Testis (tissue), 3 donors: Measurements from ENCODE around the gene RNF168. TPM values are rescaled to one million over a fixed set of nuclear protein-coding genes. Genes with fewer than 3 reads are reported as not detected.
"Not testable (repeated sequence)": the region's sequence is repeated elsewhere in the genome, so short reads cannot be mapped to it uniquely, and the experiment has no call there.

Experiments used
- DNase-seq: peaks from one replicate; pipeline ENCODE4 v3.0.0-alpha.2; 2019
- H3K27ac ChIP-seq, 2 donors: fragments of 200-600 bp; sonication (generic); one replicate each; pipeline ENCODE4 v1.5.1; 2019
- H3K27me3 ChIP-seq: fragments of 200-600 bp; sonication (generic); one replicate; pipeline ENCODE4 v1.5.1; 2019
- H3K36me3 ChIP-seq: fragments of 200-600 bp; sonication (generic); one replicate; pipeline ENCODE4 v1.5.1; 2017; ENCODE audit warnings: low read depth; ENCODE audit errors: missing control alignments
- H3K4me1 ChIP-seq: fragments of 200-600 bp; sonication (generic); one replicate; pipeline ENCODE4 v1.5.1; 2019
- H3K4me3 ChIP-seq, 2 donors: fragments of 200-600 bp; sonication (generic); one replicate each; pipeline ENCODE4 v1.5.1; 2017 to 2019
- H3K9me3 ChIP-seq: fragments of 200-600 bp; sonication (generic); one replicate; pipeline ENCODE4 v1.5.1; 2017
- POLR2A ChIP-seq: fragments of 450-650 bp; IDR thresholded peaks from one replicate; pipeline ENCODE4 v1.6.1; 2017; ENCODE audit warnings: antibody characterized with exemption, mild to moderate bottlenecking, moderate library complexity
- WGBS, 2 donors: methylation state at CpG; one replicate each; pipeline ENCODE4 v1.1.5; 2018; 5-methylcytosine and 5-hydroxymethylcytosine counted together
- intact Hi-C: fragments of 100-400 bp; cut with DNase I; formaldehyde crosslinking; loops from one replicate; pipeline ENCODE4 v1.15.1; 2023; ENCODE audit warnings: low total_unique reads
- polyA plus RNA-seq: library from polyadenylated mRNA; stranded (reverse); fragments of 350-450 nt; fragmentation: Illumina TruSeq; extraction: RNeasy Lipid Tissue Mini Kit (QIAGEN cat#74804); gene quantifications from one replicate; pipeline ENCODE4 v1.2.3, GENCODE V29; 2014; ENCODE audit warnings: low read depth, low replicate concordance; ENCODE audit not compliant: insufficient read depth
- total RNA-seq, 2 donors: library from RNA; depleted of rRNA; stranded (reverse); fragments of >200 nt; gene quantifications; one replicate each; pipeline ENCODE4 v1.2.3, GENCODE V29; 2016
- TF ChIP-seq, protein P1 (sequence below), 3 experiments: fragments of 450-650 bp in 2 of 3; fragments of 200-600 bp in 1 of 3; sonication (generic) in 1 of 3; IDR thresholded peaks; one replicate each; pipeline ENCODE4 v1.5.1; 2016 to 2019; ENCODE audit warnings: antibody characterized with exemption in 3 of 3, mild to moderate bottlenecking in 2 of 3, moderate library complexity in 1 of 3

RNF168 gene
- total and polyA plus RNA-seq, 3 donors from 2014 or later = 37.7 to 52.8 (median 45.4) TPM

DNA sequence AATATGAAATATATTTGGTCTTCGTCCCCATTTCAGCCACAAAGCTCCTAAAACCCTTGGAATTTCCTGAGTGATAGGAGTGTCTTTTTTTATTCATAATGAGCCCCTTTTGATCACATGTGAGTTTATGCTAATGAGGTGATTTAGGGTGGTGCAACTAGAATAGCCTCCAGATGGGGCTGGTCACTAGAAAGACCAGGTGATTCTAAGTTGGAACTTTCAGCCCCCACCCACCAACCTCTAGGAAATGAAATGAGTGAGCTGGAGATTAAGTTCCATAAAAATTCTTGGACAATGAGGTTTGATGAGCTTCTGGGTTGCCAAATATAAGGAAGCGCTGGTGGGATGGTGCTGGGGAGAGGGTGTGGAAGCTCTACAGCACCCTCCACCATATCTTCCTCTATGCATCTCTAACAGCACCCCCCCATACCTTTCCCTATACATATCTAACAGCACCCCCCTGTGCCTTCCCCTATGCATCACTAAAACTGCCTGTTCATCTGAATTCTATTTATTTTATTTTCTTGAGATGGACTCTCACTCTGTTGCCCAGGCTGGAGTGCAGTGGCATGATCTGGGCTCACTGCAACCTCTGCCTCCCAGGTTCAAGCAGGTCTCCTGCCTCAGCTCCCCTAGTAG, 13.7 kb upstream of the RNF168 start:
- no peak for DNase-seq
- Histone ChIP-seq H3K27me3 (no peaks in the 10 kb centered on the region), H3K4me1 (no peaks in the 10 kb centered on the region), H3K9me3 (peaks cover 5% of the 10 kb centered on the region), H3K4me3 (no peak overlapping the region), H3K36me3 (no peaks in the 10 kb centered on the region), H3K27ac (no peak overlapping the region)
- intact Hi-C loops = loop anchor here (10.0 kb wide), 1 partner anchor 262 kb away; no protein-coding TSS in a partner anchor
- 91 to 95% methylated on average over 2 of the region's 2 CpGs for WGBS, 2 donors
- TF ChIP-seq, protein P1, sequence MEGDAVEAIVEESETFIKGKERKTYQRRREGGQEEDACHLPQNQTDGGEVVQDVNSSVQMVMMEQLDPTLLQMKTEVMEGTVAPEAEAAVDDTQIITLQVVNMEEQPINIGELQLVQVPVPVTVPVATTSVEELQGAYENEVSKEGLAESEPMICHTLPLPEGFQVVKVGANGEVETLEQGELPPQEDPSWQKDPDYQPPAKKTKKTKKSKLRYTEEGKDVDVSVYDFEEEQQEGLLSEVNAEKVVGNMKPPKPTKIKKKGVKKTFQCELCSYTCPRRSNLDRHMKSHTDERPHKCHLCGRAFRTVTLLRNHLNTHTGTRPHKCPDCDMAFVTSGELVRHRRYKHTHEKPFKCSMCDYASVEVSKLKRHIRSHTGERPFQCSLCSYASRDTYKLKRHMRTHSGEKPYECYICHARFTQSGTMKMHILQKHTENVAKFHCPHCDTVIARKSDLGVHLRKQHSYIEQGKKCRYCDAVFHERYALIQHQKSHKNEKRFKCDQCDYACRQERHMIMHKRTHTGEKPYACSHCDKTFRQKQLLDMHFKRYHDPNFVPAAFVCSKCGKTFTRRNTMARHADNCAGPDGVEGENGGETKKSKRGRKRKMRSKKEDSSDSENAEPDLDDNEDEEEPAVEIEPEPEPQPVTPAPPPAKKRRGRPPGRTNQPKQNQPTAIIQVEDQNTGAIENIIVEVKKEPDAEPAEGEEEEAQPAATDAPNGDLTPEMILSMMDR (IDR thresholded peaks at IDR 0.05) = no peak
- no peak for TF ChIP-seq POLR2A

DNA sequence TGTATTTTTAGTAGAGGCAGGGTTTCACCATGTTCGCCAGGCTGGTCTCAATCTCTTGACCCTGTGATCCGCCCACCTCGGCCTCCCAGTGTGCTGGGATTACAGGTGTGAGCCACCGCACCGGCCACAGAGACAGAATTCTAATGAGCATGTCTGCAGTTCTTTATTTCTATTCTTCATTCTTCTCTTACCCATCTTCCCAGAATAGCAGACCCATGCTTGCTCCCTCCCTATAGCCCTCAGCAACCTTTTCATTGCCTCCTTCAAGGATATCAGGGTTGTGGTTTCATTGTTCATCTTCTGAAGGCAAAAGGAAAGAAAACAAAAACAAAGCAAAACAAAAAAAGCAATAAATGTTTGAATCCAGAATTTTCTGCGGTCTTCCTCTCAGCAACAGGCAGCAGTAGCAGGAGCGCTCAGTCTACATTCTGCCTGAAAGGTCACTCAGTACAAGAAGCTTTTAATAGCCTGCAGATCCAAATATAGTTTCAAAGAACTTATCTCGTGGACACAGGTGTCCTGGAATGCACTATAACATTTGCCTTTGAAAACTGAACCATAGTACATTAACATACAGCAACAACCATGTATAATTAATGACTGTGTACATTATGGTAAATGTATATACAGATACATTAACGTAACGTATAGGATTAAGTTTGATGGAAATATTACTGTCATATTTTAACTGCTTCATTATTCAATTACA, 11.5 kb upstream of the RNF168 start, which contains the start of gene SMCO1:
Gene SMCO1 (minus strand): TSS at position 434 of the 709 bp plus-strand sequence. CDS start 137 bp downstream, at position 297.
- H3K4me3 ChIP-seq = no peak within 1 kb of the TSS
- intact Hi-C loops = loop anchor here (10.0 kb wide), 1 partner anchor 260 kb away; no protein-coding TSS in a partner anchor
- H3K36me3 ChIP-seq = no peaks in the 10 kb centered on the region
- no peaks in the 10 kb centered on the region for H3K27me3 ChIP-seq
- H3K4me1 ChIP-seq = no peaks in the 10 kb centered on the region
- no peak within 1 kb of the TSS for H3K27ac ChIP-seq
- 89 to 94% methylated on average over 10 of the region's 10 CpGs for WGBS, 2 donors
- no peak for DNase-seq
- H3K9me3 ChIP-seq = peaks cover 5% of the 10 kb centered on the region
- TF ChIP-seq, protein P1 (IDR thresholded peaks at IDR 0.05) = no peak
- TF ChIP-seq POLR2A = no peak

DNA sequence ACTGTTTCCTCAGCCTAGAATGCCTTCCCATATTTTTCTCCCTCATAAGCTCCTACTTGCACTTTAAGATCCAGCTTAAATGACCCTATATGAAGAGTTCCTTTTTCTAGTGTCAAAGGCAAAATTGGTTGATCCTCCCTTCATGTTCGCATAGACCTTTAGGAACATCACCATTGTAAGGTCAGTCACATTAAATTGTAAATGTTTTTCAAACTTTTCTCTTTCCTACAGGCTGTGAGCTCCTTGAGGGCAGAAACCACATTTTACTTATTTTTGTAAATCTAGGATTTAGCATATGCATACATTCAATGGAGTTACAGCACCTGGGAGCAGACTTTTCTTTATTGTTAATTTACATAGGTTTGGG, 10.8 kb upstream of the RNF168 start:
- no peak for TF ChIP-seq POLR2A
- 88 to 97% methylated on average over 1 of the region's 1 CpG for WGBS, 2 donors
- Histone ChIP-seq H3K4me3 (no peak overlapping the region), H3K27ac (no peak overlapping the region), H3K9me3 (peaks cover 4% of the 10 kb centered on the region), H3K27me3 (no peaks in the 10 kb centered on the region), H3K4me1 (no peaks in the 10 kb centered on the region), H3K36me3 (no peaks in the 10 kb centered on the region)
- no peak for DNase-seq
- intact Hi-C loops = loop anchor here (10.0 kb wide), 1 partner anchor 260 kb away; no protein-coding TSS in a partner anchor

DNA sequence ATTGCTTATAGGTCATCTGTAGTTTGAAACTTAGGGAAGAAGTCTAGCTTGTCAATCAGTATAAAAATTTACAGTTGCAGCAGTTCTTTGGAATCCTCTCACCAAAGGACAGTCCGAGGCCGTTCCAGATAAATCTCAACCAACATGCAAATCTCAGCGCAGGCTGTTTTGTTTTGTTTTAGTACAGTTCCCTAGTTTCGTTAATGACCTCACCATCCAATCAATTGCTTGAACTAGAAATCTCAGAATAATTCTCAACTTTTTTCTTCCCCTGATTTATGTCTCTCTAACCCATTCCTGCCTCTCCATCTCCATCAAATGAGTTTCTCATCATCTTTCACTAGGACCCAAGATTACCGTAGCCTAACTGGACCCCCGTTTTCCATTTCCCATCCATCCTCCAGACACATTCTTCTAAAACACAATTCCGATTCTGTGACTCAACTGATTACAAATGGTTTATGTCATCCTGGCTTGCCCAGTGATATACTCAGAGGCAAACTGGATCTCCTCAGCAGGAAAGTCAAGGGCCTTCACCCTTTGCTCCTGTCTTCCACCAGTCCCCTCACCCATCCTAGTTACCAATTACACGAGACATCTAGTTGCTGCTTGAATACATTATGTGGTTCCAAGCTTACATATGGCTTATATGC, 10.3 kb upstream of the RNF168 start:
- intact Hi-C loops = loop anchor here (10.0 kb wide), 1 partner anchor 259 kb away; no protein-coding TSS in a partner anchor
- TF ChIP-seq, protein P1 (IDR thresholded peaks at IDR 0.05) = no peak
- 85 to 91% methylated on average over 8 of the region's 8 CpGs for WGBS, 2 donors

DNA sequence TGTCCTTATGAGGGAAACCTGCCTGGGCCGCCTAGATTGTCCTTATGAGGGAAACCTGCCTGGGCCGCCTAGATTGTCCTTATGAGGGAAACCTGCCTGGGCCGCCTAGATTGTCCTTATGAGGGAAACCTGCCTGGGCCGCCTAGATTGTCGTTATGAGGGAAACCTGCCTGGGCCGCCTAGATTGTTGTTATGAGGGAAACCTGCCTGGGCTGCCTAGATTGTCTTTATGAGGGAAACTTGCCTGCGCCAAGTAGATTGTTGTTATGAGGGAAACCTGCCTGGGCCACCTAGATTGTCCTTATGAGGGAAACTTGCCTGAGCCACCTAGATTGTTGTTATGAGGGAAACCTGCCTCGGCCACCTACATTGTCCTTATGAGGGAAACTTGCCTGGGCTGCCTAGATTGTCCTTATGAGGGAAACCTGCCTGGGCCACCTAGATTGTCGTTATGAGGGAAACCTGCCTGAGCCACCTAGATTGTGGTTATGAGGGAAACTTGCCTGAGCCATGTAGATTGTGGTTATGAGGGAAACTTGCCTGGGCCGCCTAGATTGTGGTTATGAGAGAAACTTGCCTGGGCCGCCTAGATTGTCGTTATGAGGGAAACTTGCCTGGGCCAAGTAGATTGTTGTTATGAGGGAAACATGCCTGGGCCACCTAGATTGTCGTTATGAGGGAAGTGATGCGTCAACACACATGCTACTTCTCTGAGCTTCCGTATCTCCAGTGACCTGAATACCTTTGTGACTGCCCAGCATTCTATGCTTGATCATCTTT, 8.3 kb upstream of the RNF168 start:
- H3K27me3 ChIP-seq, H3K9me3 ChIP-seq, H3K4me3 ChIP-seq, DNase-seq, H3K27ac ChIP-seq, H3K36me3 ChIP-seq, H3K4me1 ChIP-seq: not testable (repeated sequence)
- intact Hi-C loops = loop anchor here (10.0 kb wide), 1 partner anchor 257 kb away; no protein-coding TSS in a partner anchor
- WGBS, 2 donors = 85 to 89% methylated on average over 12 to 15 of the region's 15 CpGs

More for the DNA sequence above, 10.3 kb upstream of the RNF168 start:
- Histone ChIP-seq H3K9me3 (no peaks in the 10 kb centered on the region), H3K4me3 (no peak overlapping the region), H3K27ac (no peak overlapping the region), H3K27me3 (no peaks in the 10 kb centered on the region), H3K4me1 (no peaks in the 10 kb centered on the region), H3K36me3 (no peaks in the 10 kb centered on the region)
- no peak for DNase-seq

DNA sequence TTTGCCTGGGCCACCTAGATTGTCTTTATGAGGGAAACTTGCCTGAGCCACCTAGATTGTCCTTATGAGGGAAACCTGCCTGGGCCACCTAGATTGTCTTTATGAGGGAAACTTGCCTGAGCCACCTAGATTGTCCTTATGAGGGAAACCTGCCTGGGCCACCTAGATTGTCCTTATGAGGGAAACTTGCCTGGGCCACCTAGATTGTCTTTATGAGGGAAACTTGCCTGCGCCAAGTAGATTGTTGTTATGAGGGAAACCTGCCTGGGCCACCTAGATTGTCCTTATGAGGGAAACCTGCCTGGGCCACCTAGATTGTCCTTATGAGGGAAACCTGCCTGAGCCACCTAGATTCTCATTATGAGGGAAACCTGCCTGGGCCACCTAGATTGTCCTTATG, 7.5 kb upstream of the RNF168 start:
- not testable (repeated sequence) for H3K36me3 ChIP-seq, H3K4me1 ChIP-seq, H3K27ac ChIP-seq, DNase-seq, H3K4me3 ChIP-seq, H3K9me3 ChIP-seq, H3K27me3 ChIP-seq
- WGBS, 2 donors = 93 to 100% methylated on average over 1 of the region's 1 CpG
- intact Hi-C loops = loop anchor here (10.0 kb wide), 1 partner anchor 256 kb away; no protein-coding TSS in a partner anchor
